HG03439 (cell line): ENCODE measurements around the gene DDIAS.
A peak's percentile ranks its signal among the peaks of the same experiment; 100 is the strongest.
"Not testable (repeated sequence)": the region's sequence is repeated elsewhere in the genome, so short reads cannot be mapped to it uniquely, and the experiment has no call there.

Source experiments
- ATAC-seq: cut with Tn5 transposase; IDR thresholded peaks from one replicate; pipeline ENCODE4 v1.9.1; 2021; ENCODE audit warnings: mild to moderate bottlenecking, moderate library complexity; ENCODE audit not compliant: unreplicated experiment

Gene DDIAS

DNA sequence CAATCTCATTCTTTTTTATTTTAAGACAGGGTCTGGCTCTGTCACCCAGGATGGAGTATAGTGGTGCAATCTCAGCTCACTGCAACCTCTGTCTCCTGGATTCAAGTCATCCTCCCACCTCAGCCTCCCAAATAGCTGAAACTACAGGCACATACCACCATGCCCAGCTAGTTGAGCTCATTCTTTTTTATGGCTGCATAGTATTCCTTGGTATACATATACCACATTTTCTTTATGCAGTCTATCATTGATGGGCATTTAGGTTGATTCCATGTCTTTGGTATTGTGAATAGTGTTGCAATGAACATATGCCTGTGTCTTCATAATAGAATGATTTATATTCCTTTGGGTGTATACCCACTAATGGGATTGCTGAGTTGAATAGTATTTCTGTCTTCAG, 60.5 kb downstream of the DDIAS start:
- ATAC-seq, result not testable (repeated sequence)

GRCh38 chr11:82967381-82967780, 65.8 kb downstream of the DDIAS start:
- ATAC-seq, result no peak

- peak; percentile 98 for ATAC-seq
Observed at GRCh38 chr11:82969811-82970210, 68.3 kb downstream of the DDIAS start.

- not testable (repeated sequence) for ATAC-seq
Observed at GRCh38 chr11:82970507-82971083, 69.1 kb downstream of the DDIAS start.

DNA sequence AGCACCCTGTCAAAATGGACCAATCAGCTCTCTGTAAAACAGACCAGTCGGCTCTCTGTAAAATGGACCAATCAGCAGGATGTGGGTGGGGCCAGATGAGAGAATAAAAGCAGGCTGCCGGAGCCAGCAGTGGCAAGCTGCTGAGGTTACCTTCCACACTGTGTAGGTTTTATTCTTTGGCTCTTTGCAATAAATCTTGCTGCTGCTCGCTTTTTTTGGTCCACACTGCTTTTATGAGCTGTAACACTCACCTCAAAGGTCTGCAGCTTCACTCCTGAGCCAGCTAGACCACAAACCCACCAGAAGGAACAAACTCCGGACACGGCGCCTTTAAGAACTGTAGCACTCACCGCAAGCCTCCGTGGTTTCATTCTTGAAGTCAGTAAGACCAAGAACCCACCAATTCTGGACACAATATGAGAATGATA, 70.0 kb downstream of the DDIAS start:
- ATAC-seq, result not testable (repeated sequence)

DNA sequence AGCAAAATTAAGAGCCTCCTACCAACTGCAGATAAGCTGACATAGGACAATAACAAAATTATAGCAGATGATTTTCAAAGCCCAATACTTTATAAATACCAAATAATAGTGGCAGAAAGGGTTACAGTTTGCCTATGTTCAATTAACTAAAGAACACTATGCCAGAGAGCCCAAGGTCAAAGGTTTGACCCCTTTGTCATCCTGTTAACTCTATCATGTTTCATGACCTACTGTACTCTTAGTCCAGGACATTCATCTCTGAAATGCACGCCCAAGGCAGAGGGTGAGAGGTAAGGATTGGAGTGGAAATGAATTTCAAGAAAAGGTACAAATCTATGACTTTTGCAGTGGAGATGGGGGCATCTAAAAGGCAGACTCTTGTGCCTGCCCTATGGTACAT, 70.6 kb downstream of the DDIAS start:
- no peak for ATAC-seq

GRCh38 chr11:82974135-82974534, 72.6 kb downstream of the DDIAS start:
- ATAC-seq, result no peak

DNA sequence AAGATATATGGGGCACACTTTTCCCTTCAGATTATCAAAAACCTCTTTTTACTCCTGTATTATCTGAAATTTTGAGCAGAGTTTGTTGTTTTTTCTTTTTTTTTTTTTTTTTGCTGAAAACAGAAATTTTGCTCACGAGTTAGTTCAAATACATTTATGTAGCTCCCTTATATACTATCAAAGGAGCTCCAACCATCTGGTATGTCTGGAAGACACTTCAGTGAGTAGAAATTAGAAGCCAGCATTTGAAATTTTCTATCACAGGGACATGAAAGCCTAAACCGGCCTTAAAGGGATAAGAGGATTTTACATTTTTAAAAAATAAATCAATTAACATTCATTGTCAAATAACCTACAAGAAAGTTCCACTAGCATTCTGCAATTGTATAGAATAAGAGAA, 73.3 kb downstream of the DDIAS start:
- no peak for ATAC-seq

- no peak for ATAC-seq
Observed at GRCh38 chr11:82975882-82976281, 74.3 kb downstream of the DDIAS start.

DNA sequence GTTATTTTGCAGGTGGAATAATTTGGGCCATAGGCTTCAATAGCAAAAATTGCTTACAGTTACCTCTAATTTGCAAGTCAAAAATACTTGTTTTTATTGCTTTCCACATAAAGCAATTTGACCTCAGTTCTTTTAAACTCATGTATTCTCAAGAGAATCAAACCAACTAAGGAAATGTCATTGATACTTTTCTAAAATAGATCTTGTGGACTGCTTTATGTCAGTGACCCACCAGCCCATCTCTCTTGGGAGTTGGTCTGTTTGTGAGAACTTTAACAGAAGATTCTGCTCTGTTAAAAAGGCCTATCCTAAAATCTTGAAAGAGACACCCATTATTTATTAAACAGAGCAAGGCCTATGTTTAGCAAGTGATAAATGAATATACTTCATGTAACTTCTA, 75.2 kb downstream of the DDIAS start:
- ATAC-seq, result peak; percentile 45

DNA sequence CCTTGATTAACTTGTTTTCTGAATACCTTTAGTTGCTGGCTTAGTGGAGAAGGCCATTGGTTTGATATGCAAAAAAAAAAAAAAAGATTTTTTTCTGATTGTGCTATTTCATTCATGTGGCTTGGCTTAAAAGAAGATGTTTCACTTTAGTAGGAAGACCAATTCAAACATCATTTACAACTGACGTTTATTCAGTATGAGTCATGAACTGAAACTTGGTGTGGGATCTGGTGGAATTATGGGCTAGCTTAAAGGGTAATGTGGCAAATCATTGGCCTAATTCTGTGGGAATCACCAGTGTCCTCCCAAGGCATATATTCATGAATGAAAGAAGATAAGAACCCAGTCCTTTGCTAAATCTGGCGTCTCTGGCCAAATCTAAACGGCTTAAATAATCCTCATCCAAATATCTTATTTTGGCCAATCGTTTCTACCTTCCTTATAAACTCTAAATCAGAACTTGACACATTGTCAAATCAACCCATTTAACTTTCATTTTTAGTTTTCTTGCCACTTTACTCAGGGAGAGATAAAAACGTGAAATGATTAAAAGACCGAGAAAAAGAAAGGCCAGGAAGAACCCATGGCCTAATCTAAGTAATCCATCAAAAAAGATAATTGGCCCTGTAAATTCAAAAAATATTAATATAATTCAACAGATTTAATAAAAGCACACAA, 77.0 kb downstream of the DDIAS start:
- ATAC-seq, result no peak

- no peak for ATAC-seq
Observed at GRCh38 chr11:82979824-82980223, 78.3 kb downstream of the DDIAS start.

DNA sequence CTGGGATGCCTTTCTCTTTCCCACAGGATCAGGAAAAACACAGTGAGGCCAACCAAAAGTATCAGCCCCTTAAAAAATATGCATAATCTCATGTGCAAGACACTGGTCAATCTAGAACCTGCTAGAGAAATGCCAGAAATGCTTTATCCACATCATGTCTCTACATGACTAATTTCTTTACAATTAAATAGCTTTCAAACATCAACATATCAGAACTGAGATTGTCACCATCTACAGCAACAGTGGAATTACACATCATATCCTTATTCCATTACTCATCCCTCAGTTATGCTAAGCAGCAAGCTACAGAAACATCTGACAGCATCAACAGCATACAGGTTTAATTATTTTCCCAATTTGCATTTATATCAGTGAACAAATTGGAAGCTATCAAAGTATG, 78.8 kb downstream of the DDIAS start:
- ATAC-seq, result no peak

DNA sequence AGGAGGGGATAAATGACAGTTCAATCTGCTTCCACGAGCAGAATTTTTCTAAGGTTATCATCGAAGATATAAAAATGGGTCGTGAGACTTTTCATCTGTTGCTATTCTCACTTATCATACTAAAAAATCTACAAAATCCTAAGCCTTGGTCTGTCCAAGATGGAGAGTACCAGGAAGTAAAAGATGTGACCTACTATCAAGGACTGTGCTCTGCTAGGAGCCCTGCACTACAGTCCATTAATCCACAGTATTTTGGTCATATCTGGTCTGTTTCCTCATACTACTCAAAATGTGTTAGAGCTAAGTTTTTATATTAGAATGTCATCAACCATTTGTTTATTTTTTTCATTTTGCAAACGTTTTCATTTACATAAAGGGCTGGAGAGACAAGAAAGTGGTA, 79.4 kb downstream of the DDIAS start:
- ATAC-seq, result no peak

- ATAC-seq, result no peak
Observed at GRCh38 chr11:82981852-82982251, 80.3 kb downstream of the DDIAS start.
